Sigmoid colon (tissue), 7 donors: ENCODE results near the gene RUNDC3A. TPM values are rescaled to one million over a fixed set of nuclear protein-coding genes. Genes with fewer than 3 reads are reported as not detected.
A peak's percentile ranks its signal among the peaks of the same experiment; 100 is the strongest.

ENCODE experiments used
- DNase-seq: peaks from one replicate; pipeline ENCODE4 v3.0.0-alpha.2; 2019
- H3K27ac ChIP-seq, 4 donors: fragments of 200-600 bp; sonication (generic); one replicate each; pipeline ENCODE4 v1.5.1; 2016 to 2019; ENCODE audit warnings: mild to moderate bottlenecking in 1 of 4
- H3K27me3 ChIP-seq, 3 donors: fragments of 200-600 bp; sonication (generic); one replicate each; pipeline ENCODE4 v1.5.1; 2019; ENCODE audit warnings: mild to moderate bottlenecking in 1 of 3
- H3K36me3 ChIP-seq, 4 donors: fragments of 200-600 bp; sonication (generic); one replicate each; pipeline ENCODE4 v1.5.1; 2016 to 2019
- H3K4me1 ChIP-seq, 4 donors: fragments of 200-600 bp; sonication (generic); one replicate each; pipeline ENCODE4 v1.5.1; 2017 to 2019
- H3K4me3 ChIP-seq, 4 donors: fragments of 200-600 bp; sonication (generic); one replicate each; pipeline ENCODE4 v1.5.1; 2017 to 2019; ENCODE audit warnings: mild to moderate bottlenecking in 2 of 4, moderate library complexity in 1 of 4
- H3K9me3 ChIP-seq, 4 donors: fragments of 200-600 bp in 3 of 4; sonication (generic) in 3 of 4; one replicate each; pipeline versions ENCODE4 v1.5.1 to v1.6.1; 2013 to 2019
- EP300 ChIP-seq, 4 donors: sonication (generic); formaldehyde crosslinking; IDR thresholded peaks; one replicate each; pipeline ENCODE4 v1.6.1; 2017; ENCODE audit warnings: antibody characterized with exemption in 4 of 4
- POLR2A ChIP-seq, 2 donors: fragments of 450-650 bp; IDR thresholded peaks; one replicate each; pipeline ENCODE4 v1.6.1; 2016; ENCODE audit warnings: antibody characterized with exemption in 2 of 2, mild to moderate bottlenecking in 2 of 2, moderate library complexity in 2 of 2
- POLR2AphosphoS5 ChIP-seq, 4 donors: sonication (generic); formaldehyde crosslinking; IDR thresholded peaks; one replicate each; pipeline ENCODE4 v1.6.1; 2017; ENCODE audit warnings: antibody characterized with exemption in 4 of 4
- WGBS, 2 donors: extraction: QIAGEN DNeasy Blood & Tissue Kit; methylation state at CpG; one replicate each; pipeline ENCODE4 v1.1.7; 2013; 5-methylcytosine and 5-hydroxymethylcytosine counted together
- intact Hi-C: fragments of 100-400 bp; cut with DNase I; formaldehyde crosslinking; loops from one replicate; pipeline ENCODE4 v1.15.1; 2023
- polyA plus RNA-seq, 3 donors: library from polyadenylated mRNA; stranded (reverse); fragments of 200-250 nt; gene quantifications; one replicate each; pipeline ENCODE4 v1.2.3, GENCODE V29; 2013
- total RNA-seq, 4 donors: library from RNA; depleted of rRNA; stranded (reverse); fragments of >200 nt; gene quantifications; one replicate each; pipeline ENCODE4 v1.1.0, GENCODE V29; 2016
- TF ChIP-seq, protein P1 (sequence below), 4 experiments: fragments of 450-650 bp in 3 of 4; fragments of 200-600 bp in 1 of 4; IDR thresholded peaks; one replicate each; pipeline ENCODE4 v1.5.1; 2016 to 2019; ENCODE audit warnings: antibody characterized with exemption in 4 of 4, mild to moderate bottlenecking in 3 of 4, moderate library complexity in 2 of 4
- donor health status: healthy with polysubstance abuse.
- donor health status: Bipolar disorder and iron deficiency.
- donor health status: healthy.

Gene RUNDC3A
- total RNA-seq (10 to 100 TPM in 1 of 4 donors, 1 to 10 TPM in 3; 1.2 to 10.5 (median 6.0) TPM), polyA plus RNA-seq (1 to 10 TPM in 2 of 3 donors, under 1 TPM in 1; 0.46 to 2.5 (median 1.2) TPM)

DNA sequence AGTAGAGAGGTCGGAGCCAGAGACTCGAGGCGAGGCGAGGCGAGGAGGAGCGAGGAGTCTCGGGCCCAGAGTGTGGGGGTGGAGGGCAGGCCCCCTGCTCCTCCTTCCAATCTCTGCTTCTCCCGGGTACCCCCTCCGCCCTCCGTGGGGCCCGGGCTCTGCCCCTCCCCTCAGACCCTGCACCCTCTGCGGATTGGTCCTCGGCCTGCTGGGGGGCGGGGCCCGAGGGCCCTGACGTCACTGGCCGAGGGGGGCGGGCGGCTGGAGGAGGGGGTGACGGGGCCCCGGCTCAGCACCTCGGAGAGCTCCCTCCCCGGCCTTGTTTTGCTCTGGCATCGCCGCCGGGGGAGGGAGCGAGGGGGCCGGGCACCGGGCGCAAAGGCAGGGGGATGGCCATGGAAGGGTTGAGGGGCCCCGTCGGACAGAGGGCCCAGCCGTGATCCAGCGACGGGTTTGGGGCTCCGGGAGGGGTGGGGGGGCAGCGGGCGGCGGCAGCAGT lies at the start of gene RUNDC3A:
TSS of gene RUNDC3A (plus strand) at position 282 of the 499 bp plus-strand sequence. CDS start 232 bp downstream, outside the sequence.
- H3K27ac ChIP-seq: peak within 1 kb of the TSS; percentile 68 to 87 (median 78)

DNA sequence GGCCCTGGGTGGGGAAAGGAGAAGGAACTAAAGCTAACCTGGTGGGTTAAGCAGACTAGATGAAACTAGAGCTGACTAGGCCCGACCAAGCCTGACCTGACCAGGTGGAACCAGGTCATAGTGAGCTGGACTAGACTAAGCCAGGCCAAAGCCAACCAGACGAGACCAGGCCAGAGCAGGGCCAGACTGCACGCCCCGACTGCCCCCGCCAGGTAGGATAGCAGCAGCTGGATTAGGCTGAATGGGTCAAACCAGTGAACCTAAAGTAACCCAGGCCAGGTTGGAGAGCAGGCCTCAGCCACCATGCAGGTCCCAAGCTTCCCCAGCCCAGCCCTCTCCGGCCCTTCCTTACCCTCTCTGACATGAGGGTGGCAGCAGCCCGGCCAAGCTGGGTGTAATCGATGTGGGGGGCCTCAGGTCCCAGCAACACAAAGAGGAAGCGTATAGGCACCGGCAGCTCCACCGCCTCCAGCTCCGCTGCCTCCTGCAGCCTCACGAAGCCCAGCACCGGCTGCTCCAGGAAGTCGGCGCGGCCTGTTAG lies 49.5 kb upstream of the RUNDC3A start:
- TF ChIP-seq POLR2AphosphoS5 (IDR thresholded peaks at IDR 0.05) (no peak), EP300 (IDR thresholded peaks at IDR 0.05) (no peak), POLR2A (IDR thresholded peaks at IDR 0.05) (no peak)
- TF ChIP-seq, protein P1, sequence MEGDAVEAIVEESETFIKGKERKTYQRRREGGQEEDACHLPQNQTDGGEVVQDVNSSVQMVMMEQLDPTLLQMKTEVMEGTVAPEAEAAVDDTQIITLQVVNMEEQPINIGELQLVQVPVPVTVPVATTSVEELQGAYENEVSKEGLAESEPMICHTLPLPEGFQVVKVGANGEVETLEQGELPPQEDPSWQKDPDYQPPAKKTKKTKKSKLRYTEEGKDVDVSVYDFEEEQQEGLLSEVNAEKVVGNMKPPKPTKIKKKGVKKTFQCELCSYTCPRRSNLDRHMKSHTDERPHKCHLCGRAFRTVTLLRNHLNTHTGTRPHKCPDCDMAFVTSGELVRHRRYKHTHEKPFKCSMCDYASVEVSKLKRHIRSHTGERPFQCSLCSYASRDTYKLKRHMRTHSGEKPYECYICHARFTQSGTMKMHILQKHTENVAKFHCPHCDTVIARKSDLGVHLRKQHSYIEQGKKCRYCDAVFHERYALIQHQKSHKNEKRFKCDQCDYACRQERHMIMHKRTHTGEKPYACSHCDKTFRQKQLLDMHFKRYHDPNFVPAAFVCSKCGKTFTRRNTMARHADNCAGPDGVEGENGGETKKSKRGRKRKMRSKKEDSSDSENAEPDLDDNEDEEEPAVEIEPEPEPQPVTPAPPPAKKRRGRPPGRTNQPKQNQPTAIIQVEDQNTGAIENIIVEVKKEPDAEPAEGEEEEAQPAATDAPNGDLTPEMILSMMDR (IDR thresholded peaks at IDR 0.05): no peak
- WGBS, 2 donors: 73 to 86% methylated on average over 17 of the region's 17 CpGs
- H3K4me1 ChIP-seq: no peaks in the 10 kb centered on the region
- no peak overlapping the region for H3K4me3 ChIP-seq
- peaks cover 0 to 3% (median 0%) of the 10 kb centered on the region in 3 donors for H3K27me3 ChIP-seq
- H3K27ac ChIP-seq: no peak overlapping the region
- H3K36me3 ChIP-seq: no peaks in the 10 kb centered on the region
- H3K9me3 ChIP-seq: no peaks in the 10 kb centered on the region
- no peak for DNase-seq
- intact Hi-C loops: no loop called here

More for the DNA sequence above, at the start of gene RUNDC3A:
- no peaks in the 10 kb centered on the region for H3K9me3 ChIP-seq
- peak within 1 kb of the TSS; percentile 17 to 55 (median 44) for H3K4me3 ChIP-seq
- TF ChIP-seq POLR2A (IDR thresholded peaks at IDR 0.05): no peak
- TF ChIP-seq EP300 (IDR thresholded peaks at IDR 0.05): no peak
- TF ChIP-seq POLR2AphosphoS5 (IDR thresholded peaks at IDR 0.05): peak in 2 of 4 donors; percentile 18 to 23
- DNase-seq: peak; percentile 91
- intact Hi-C loops: loop anchor here (1.0 to 5.0 kb wide), 3 partner anchors 16 to 86 kb away; partner anchors contain the start of genes GRN and SLC25A39
- WGBS, 2 donors: 1% methylated on average over 39 of the region's 39 CpGs
- H3K27me3 ChIP-seq: peaks cover 0 to 10% (median 7%) of the 10 kb centered on the region in 3 donors
- no peaks in the 10 kb centered on the region for H3K36me3 ChIP-seq
- peaks cover 0 to 21% (median 19%) of the 10 kb centered on the region in 4 donors for H3K4me1 ChIP-seq

DNA sequence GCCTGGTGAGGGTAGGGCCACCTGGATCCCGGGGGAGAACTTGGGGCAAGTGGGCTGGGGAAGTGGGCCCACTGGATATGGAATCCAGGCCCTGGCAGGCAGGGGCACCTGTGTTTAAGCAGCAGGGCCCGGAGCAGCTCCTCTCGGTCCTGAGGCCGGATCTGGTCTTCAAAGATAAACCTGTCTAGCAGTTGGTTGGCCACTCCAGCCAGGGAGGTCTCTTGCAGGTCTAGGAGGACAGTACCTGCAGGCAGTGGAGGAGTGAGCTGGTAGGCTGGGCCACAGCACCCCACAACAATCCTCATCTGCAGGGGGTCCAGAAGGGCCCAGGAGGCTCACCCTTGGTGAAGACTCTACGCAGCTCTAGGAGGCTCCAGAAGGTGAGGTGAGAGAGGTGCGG lies 48.1 kb upstream of the RUNDC3A start:
- Histone ChIP-seq H3K27ac (no peak overlapping the region), H3K4me3 (no peak overlapping the region), H3K36me3 (no peaks in the 10 kb centered on the region), H3K27me3 (no peaks in the 10 kb centered on the region), H3K9me3 (no peaks in the 10 kb centered on the region), H3K4me1 (no peaks in the 10 kb centered on the region)
- intact Hi-C loops: no loop called here
- no peak for DNase-seq
- 93 to 95% methylated on average over 6 of the region's 6 CpGs for WGBS, 2 donors
- no peak for TF ChIP-seq EP300 (IDR thresholded peaks at IDR 0.05)
- no peak for TF ChIP-seq POLR2A (IDR thresholded peaks at IDR 0.05)
- TF ChIP-seq POLR2AphosphoS5 (IDR thresholded peaks at IDR 0.05): no peak
- TF ChIP-seq, protein P1 (IDR thresholded peaks at IDR 0.05): no peak

DNA sequence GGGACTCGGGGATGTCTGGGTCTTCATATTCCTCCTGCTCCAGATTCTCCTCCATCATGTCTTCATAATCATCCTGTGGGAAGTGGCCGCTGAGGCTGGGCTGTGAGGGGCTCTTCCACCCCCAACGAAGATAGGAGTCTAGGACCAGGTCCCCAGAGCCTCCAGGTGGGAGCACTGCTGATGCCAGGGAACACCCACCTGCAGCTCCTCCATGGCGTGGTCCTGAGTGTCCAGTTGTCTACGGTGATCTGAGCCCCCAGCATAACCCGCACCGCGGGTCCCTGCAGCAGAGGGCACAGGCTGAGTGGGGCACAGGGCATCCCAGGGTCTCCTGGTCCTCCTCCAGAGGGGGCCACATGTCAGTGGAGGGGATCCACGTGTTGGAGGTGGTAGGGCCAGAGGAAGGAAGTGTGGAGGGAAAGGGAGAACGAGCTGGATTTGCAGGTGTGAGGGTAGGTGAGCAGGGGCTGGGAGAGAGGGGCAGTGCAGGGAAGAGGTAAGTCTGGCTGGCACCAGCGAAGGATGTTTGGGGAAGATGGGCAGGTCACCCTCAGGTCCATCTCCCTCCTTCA lies 45.7 kb upstream of the RUNDC3A start:
- Histone ChIP-seq H3K4me3 (no peak overlapping the region), H3K27ac (no peak overlapping the region), H3K27me3 (no peaks in the 10 kb centered on the region), H3K9me3 (no peaks in the 10 kb centered on the region), H3K36me3 (no peaks in the 10 kb centered on the region), H3K4me1 (no peaks in the 10 kb centered on the region)
- no peak for DNase-seq
- TF ChIP-seq POLR2AphosphoS5 (IDR thresholded peaks at IDR 0.05): no peak
- TF ChIP-seq, protein P1 (IDR thresholded peaks at IDR 0.05): no peak
- intact Hi-C loops: no loop called here
- 70 to 75% methylated on average over 11 of the region's 11 CpGs for WGBS, 2 donors

DNA sequence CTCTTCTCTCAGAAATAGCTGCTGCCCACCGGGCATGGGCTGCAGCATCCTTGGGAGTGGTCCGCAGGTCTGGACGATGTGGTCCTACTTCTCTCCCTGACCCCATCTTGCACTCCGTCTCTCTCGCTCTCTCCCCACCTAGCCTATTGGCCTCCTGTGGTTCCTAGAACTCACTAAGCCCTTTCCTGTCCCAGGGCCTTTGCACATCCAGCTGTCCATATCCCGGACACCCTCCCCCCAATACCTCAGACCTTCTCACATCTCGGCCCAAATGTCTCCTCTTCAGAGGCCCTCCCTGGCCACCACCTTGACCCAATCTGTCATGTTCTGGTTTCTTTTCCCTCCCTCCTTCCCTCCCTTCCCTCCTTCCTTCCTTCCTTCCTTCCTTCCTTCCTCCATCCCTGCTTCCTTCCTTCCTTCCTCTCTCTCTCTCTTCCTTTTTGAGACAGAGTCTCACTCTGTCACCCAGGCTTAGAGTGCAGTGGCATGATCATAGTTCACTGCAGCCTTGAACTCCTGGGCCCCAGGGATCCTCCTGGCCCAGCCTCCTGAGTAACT lies 45.0 kb upstream of the RUNDC3A start:
- Histone ChIP-seq H3K36me3 (no peaks in the 10 kb centered on the region), H3K27ac (no peak overlapping the region), H3K27me3 (no peaks in the 10 kb centered on the region), H3K9me3 (no peaks in the 10 kb centered on the region), H3K4me3 (no peak overlapping the region), H3K4me1 (no peaks in the 10 kb centered on the region)
- TF ChIP-seq POLR2A (IDR thresholded peaks at IDR 0.05): no peak
- TF ChIP-seq POLR2AphosphoS5 (IDR thresholded peaks at IDR 0.05): no peak
- TF ChIP-seq, protein P1 (IDR thresholded peaks at IDR 0.05): no peak
- no peak for TF ChIP-seq EP300 (IDR thresholded peaks at IDR 0.05)
- intact Hi-C loops: no loop called here
- DNase-seq: no peak
- 90 to 92% methylated on average over 7 of the region's 7 CpGs for WGBS, 2 donors
